Esophagus squamous epithelium (tissue), 5 donors: ENCODE results near the gene CD82. TPM values are rescaled to one million over a fixed set of nuclear protein-coding genes. Genes with fewer than 3 reads are reported as not detected.

ENCODE experiments used
- DNase-seq: peaks from one replicate; lab custom pipeline; 2025; lab: John Stamatoyannopoulos, UW
- H3K27ac ChIP-seq, 4 donors: fragments of 200-600 bp; sonication (generic); one replicate each; pipeline ENCODE4 v1.5.1; 2016 to 2019; ENCODE audit warnings: mild to moderate bottlenecking in 1 of 4
- H3K27me3 ChIP-seq, 4 donors: fragments of 200-600 bp; sonication (generic); 1 replicate in 3 of 4; 2 replicates in 1 of 4; pipeline versions ENCODE4 v1.5.1 to v1.6.0; 2017 to 2021; ENCODE audit warnings: antibody characterized with exemption in 1 of 4
- H3K36me3 ChIP-seq, 3 donors: fragments of 200-600 bp; sonication (generic); one replicate each; pipeline ENCODE4 v1.5.1; 2016 to 2019
- H3K4me1 ChIP-seq, 3 donors: fragments of 200-600 bp; sonication (generic); one replicate each; pipeline ENCODE4 v1.5.1; 2017 to 2019
- H3K4me3 ChIP-seq, 4 donors: fragments of 200-600 bp; sonication (generic); 1 replicate in 3 of 4; 2 replicates in 1 of 4; pipeline ENCODE4 v1.5.1; 2016 to 2019; ENCODE audit warnings: mild to moderate bottlenecking in 2 of 4, moderate library complexity in 1 of 4
- H3K9me3 ChIP-seq, 3 donors: fragments of 200-600 bp; sonication (generic); one replicate each; pipeline ENCODE4 v1.5.1; 2016 to 2019
- POLR2A ChIP-seq, 4 donors: fragments of 450-650 bp; IDR thresholded peaks; one replicate each; pipeline ENCODE4 v1.6.1; 2017; ENCODE audit warnings: antibody characterized with exemption in 4 of 4, mild to moderate bottlenecking in 4 of 4, moderate library complexity in 3 of 4
- WGBS, 2 donors: methylation state at CpG; one replicate each; pipeline ENCODE4 v1.1.5; 2018; 5-methylcytosine and 5-hydroxymethylcytosine counted together
- intact Hi-C: fragments of 100-400 bp; cut with DNase I; formaldehyde crosslinking; loops from one replicate; pipeline ENCODE4 v1.15.0; 2022
- total RNA-seq, 4 donors: library from RNA; depleted of rRNA; stranded (reverse); fragments of >200 nt; gene quantifications; one replicate each; pipeline ENCODE4 v1.1.0, GENCODE V29; 2016
- TF ChIP-seq, protein P1 (sequence below), 6 experiments: fragments of 450-650 bp in 4 of 6; fragments of 200-600 bp in 2 of 6; sonication (generic) in 2 of 6; IDR thresholded peaks; one replicate each; pipeline ENCODE4 v1.5.1; 2016 to 2019; ENCODE audit warnings: antibody characterized with exemption in 6 of 6, mild to moderate bottlenecking in 4 of 6, moderate library complexity in 4 of 6
- donor health status: DM: yes; HTN: yes; CAD: no.

CD82 gene
- total RNA-seq, 4 donors from 2014 or later, result 70.9 to 137 (median 108) TPM

DNA sequence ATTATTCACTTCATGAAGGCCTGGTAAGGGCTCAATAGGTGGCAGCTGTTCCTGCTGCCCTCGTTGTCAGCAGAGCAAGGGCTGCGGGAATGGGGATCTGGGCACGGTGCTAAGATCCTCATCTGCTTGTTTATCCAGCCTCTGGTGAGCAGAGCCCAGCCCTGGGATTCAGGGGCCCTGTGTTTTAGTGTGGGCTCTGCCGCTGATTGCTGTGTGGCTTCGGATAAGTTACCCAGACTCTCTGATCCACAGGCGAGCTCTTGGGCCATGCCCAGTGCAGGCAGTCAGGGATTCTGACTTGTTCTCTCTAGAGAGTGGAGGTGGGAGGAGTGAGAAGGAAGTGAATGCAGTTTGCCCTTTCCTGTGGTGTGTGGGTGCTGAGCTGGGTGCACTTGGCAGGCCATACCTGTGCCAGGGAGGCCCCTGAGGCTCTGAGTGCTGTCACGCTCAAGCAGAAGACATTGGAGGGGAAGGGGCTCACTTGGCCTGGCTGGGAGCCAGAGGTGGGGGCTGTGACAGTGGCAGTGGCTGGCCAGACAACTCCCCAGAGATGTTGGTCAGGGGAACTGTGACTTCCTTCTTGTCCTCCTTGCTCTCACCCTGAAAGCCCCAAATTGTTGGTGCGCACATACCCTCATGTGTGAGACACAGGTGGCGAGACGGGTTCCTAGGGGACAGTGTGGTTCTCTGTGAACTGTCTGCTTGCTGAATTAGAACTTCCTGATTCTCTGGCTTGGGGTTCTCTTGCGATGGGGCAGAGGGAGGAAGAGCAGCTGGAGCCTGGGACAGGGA is 43.7 kb downstream of the CD82 start:
- WGBS, 2 donors, result 66 to 75% methylated on average over 6 to 11 of the region's 11 CpGs
- H3K4me3 ChIP-seq, result no peak overlapping the region
- intact Hi-C loops, result no loop called here
- no peaks in the 10 kb centered on the region for H3K27me3 ChIP-seq
- TF ChIP-seq, protein P1, sequence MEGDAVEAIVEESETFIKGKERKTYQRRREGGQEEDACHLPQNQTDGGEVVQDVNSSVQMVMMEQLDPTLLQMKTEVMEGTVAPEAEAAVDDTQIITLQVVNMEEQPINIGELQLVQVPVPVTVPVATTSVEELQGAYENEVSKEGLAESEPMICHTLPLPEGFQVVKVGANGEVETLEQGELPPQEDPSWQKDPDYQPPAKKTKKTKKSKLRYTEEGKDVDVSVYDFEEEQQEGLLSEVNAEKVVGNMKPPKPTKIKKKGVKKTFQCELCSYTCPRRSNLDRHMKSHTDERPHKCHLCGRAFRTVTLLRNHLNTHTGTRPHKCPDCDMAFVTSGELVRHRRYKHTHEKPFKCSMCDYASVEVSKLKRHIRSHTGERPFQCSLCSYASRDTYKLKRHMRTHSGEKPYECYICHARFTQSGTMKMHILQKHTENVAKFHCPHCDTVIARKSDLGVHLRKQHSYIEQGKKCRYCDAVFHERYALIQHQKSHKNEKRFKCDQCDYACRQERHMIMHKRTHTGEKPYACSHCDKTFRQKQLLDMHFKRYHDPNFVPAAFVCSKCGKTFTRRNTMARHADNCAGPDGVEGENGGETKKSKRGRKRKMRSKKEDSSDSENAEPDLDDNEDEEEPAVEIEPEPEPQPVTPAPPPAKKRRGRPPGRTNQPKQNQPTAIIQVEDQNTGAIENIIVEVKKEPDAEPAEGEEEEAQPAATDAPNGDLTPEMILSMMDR (IDR thresholded peaks at IDR 0.05), result no peak
- no peak for TF ChIP-seq POLR2A (IDR thresholded peaks at IDR 0.05)
- peak overlapping the region in 1 of 4 donors; percentile 55 for H3K27ac ChIP-seq
- peak; percentile 10 for DNase-seq
- peaks cover 4 to 95% (median 11%) of the 10 kb centered on the region in 3 donors for H3K36me3 ChIP-seq
- H3K4me1 ChIP-seq, result peaks cover 5 to 35% (median 11%) of the 10 kb centered on the region in 3 donors
- no peaks in the 10 kb centered on the region for H3K9me3 ChIP-seq

DNA sequence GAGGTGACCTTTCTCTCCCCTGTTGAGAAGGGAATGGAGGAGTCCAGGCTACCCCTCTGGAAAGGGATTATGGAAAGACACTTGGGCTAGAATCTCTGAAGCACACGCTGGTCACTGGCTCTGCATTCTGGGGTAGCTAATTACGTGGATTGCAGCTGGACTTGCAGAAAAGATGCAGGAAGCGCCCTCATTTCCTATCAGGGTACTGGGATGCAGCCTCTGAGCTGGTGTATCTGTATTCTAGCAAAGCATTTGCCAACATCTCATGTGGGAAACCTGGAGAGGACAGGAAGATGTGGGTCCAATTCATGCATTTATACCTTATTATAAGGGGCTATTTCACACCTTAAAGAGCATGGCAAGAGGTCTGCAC is 44.3 kb downstream of the CD82 start:
- DNase-seq, result no peak
- Histone ChIP-seq H3K27me3 (no peaks in the 10 kb centered on the region), H3K4me1 (peaks cover 5 to 35% (median 11%) of the 10 kb centered on the region in 3 donors), H3K36me3 (peaks cover 4 to 95% (median 11%) of the 10 kb centered on the region in 3 donors), H3K4me3 (no peak overlapping the region), H3K9me3 (no peaks in the 10 kb centered on the region), H3K27ac (peak overlapping the region in 1 of 4 donors; percentile 55)
- 40% methylated on average over 1 of the region's 3 CpGs; no CpG with 5 or more reads in 1 of the 2 donors for whole genome bisulfite sequencing, 2 donors
- TF ChIP-seq, protein P1 (IDR thresholded peaks at IDR 0.05), result no peak
- no peak for TF ChIP-seq POLR2A (IDR thresholded peaks at IDR 0.05)
- intact Hi-C loops, result no loop called here

DNA sequence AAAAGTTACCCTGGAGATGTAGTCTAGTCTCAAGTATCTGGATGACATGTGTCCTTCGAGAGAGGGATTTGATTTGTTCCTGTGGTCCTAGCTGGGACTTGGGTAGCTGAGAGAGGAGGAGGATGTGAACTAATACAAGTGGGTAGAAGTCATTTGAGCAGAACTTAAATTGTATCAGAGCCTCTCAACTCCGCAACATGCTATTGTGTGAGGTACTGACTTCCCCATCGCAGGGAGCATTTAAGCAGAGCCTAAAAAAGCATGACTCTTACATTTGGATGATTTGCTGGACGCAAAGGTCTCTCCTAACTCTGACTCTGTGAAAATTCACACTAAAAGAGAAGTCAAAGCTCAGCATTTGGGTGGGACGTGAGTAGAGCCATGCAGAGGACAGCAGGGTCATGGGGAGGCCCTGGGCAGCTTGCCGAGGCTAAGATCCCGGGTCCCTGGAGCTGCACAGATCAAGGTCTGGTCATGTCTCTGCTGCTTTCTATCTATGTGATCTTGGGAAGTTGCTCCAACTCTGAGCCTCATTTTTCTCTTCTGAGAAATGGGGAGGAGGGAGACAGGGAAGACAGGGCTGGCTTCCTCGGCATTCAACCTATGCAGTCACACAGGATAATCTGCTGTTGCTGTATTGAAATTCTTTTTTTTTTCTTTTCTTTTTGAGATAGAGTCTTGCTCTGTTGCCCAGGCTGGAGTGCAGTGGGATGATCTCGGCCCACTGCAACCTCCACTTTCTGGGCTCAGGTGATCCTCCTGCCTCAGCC is 44.9 kb downstream of the CD82 start:
- DNase-seq, result no peak
- 77 to 86% methylated on average over 9 of the region's 9 CpGs for WGBS, 2 donors
- Histone ChIP-seq H3K36me3 (peaks cover 0 to 95% (median 9%) of the 10 kb centered on the region in 3 donors), H3K9me3 (no peaks in the 10 kb centered on the region), H3K4me3 (no peak overlapping the region), H3K4me1 (peaks cover 5 to 35% (median 11%) of the 10 kb centered on the region in 3 donors), H3K27ac (peak overlapping the region in 1 of 4 donors; percentile 33), H3K27me3 (no peaks in the 10 kb centered on the region)
- intact Hi-C loops, result no loop called here
- no peak for TF ChIP-seq POLR2A (IDR thresholded peaks at IDR 0.05)
- TF ChIP-seq, protein P1 (IDR thresholded peaks at IDR 0.05), result no peak

DNA sequence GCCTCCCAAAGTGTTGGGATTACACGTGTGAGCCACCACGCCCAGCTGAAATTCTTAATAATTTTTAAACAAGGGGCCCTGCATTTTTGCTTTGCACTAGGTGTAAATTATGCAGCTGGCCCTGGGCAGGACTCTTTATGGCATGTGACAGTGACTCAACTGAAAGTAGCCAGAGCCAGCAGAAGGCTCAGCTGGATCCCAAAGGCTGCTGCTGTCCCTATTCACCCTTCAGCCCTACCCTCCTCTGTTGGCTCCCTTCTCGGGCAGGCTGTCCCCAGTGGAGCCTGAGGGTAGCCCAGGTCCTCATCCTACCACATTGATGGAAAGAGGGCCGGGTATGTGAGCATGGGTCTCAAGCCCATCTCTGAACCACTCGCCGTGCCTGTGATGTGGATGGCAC is 45.6 kb downstream of the CD82 start:
- no peak for TF ChIP-seq POLR2A (IDR thresholded peaks at IDR 0.05)
- TF ChIP-seq, protein P1 (IDR thresholded peaks at IDR 0.05), result no peak
- H3K4me3 ChIP-seq, result no peak overlapping the region
- no peaks in the 10 kb centered on the region for H3K27me3 ChIP-seq
- no peak for DNase-seq
- intact Hi-C loops, result no loop called here
- no peaks in the 10 kb centered on the region for H3K9me3 ChIP-seq
- peak overlapping the region in 2 of 4 donors; percentile 33 to 36 for H3K27ac ChIP-seq
- H3K4me1 ChIP-seq, result peaks cover 5 to 35% (median 11%) of the 10 kb centered on the region in 3 donors
- WGBS, 2 donors, result 71 to 78% methylated on average over 3 to 6 of the region's 6 CpGs
- H3K36me3 ChIP-seq, result peaks cover 0 to 95% (median 16%) of the 10 kb centered on the region in 3 donors
